Pancreas (tissue), 10 donors: ENCODE data around the gene LRG1. TPM values are rescaled to one million over a fixed set of nuclear protein-coding genes. Genes with fewer than 3 reads are reported as not detected.

Source experiments
- ATAC-seq, 4 donors: fragments of 200-7000 bp; cut with Tn5 transposase; one replicate each; pipeline versions ENCODE4 v1.8.0 to v1.9.1; 2020; ENCODE audit warnings: mild to moderate bottlenecking in 4 of 4, moderate library complexity in 4 of 4
- DNase-seq, 6 donors: peaks; one replicate each; pipeline ENCODE4 v3.0.0-alpha.2; 2020
- FAIRE-seq: peaks from 2 replicates; lab custom pipeline; 2012; peaks lifted over from hg19 to GRCh38; lab: Jason Lieb, UNC
- H3K27ac ChIP-seq, 4 donors: fragments of 200-600 bp; sonication (generic); 1 replicate in 3 of 4; 2 replicates in 1 of 4; pipeline versions ENCODE4 v1.5.0 to v1.8.0; 2020
- H3K27me3 ChIP-seq, 4 donors: fragments of 200-600 bp; one replicate each; pipeline ENCODE4 v1.8.0; 2021
- H3K36me3 ChIP-seq, 3 donors: fragments of 200-600 bp; sonication (generic) in 1 of 3; one replicate each; pipeline versions ENCODE4 v1.5.0 to v1.8.0; 2020 to 2021
- H3K4me1 ChIP-seq, 3 donors: fragments of 200-600 bp; one replicate each; pipeline ENCODE4 v1.8.0; 2021
- H3K4me3 ChIP-seq, 4 donors: fragments of 200-600 bp; sonication (generic) in 2 of 4; one replicate each; pipeline versions ENCODE4 v1.5.0 to v1.8.0; 2020 to 2021
- H3K9me3 ChIP-seq, 4 donors: fragments of 200-600 bp; one replicate each; pipeline ENCODE4 v1.8.0; 2021
- WGBS, 2 donors: extraction: QIAGEN DNeasy Blood & Tissue Kit; methylation state at CpG; one replicate each; pipeline ENCODE4 v1.1.7; 2013; 5-methylcytosine and 5-hydroxymethylcytosine counted together
- intact Hi-C, 3 donors: fragments of 100-400 bp; cut with DNase I; formaldehyde crosslinking; loops; one replicate each; pipeline versions ENCODE4 v1.11.1 to v1.14.2; 2022
- polyA plus RNA-seq, 2 donors: library from polyadenylated mRNA; stranded (reverse); fragments of 200-250 nt; gene quantifications; one replicate each; pipeline ENCODE4 v1.2.3, GENCODE V29; 2013
- total RNA-seq, 6 donors: library from RNA; stranded (reverse); fragmentation: NEBNext Ultra II Directional in 4 of 6; extraction: Animal tissue kit (Norgen Biotek cat#: 25700) in 4 of 6; gene quantifications; one replicate each; pipeline versions ENCODE4 v1.2.1 to v1.2.4, GENCODE V29; 2021 to 2023
- TF ChIP-seq, protein P1 (sequence below), 4 donors: fragments of 200-600 bp; sonication (generic) in 3 of 4; IDR thresholded peaks; one replicate each; pipeline versions ENCODE4 v1.5.0 to v1.8.0; 2021; ENCODE audit warnings: antibody characterized with exemption in 4 of 4
- donor health status: healthy with polysubstance abuse.
- donor health status: DM: no; HTN: no; CAD: no; lungs with moderate emphysema.
- donor health status: DM: no; HTN: no; CAD: no.
- donor health status: control.
- donor health status: control.
- donor health status: Bipolar disorder and iron deficiency.
- donor health status: DM: yes; HTN: yes; CAD: no.
- donor health status: DM: no; HTN: no; CAD: no.
- donor health status: DM: no; HTN: no; CAD: no.
- donor health status: DM: yes; HTN: yes; CAD: no.

LRG1 gene, protein sequence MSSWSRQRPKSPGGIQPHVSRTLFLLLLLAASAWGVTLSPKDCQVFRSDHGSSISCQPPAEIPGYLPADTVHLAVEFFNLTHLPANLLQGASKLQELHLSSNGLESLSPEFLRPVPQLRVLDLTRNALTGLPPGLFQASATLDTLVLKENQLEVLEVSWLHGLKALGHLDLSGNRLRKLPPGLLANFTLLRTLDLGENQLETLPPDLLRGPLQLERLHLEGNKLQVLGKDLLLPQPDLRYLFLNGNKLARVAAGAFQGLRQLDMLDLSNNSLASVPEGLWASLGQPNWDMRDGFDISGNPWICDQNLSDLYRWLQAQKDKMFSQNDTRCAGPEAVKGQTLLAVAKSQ
- total RNA-seq (10 to 100 TPM in 5 of 6 donors, 1 to 10 TPM in 1; 7.9 to 53.6 (median 14.8) TPM), polyA plus RNA-seq (10 to 100 TPM; 22.1 to 36.4 TPM)

DNA sequence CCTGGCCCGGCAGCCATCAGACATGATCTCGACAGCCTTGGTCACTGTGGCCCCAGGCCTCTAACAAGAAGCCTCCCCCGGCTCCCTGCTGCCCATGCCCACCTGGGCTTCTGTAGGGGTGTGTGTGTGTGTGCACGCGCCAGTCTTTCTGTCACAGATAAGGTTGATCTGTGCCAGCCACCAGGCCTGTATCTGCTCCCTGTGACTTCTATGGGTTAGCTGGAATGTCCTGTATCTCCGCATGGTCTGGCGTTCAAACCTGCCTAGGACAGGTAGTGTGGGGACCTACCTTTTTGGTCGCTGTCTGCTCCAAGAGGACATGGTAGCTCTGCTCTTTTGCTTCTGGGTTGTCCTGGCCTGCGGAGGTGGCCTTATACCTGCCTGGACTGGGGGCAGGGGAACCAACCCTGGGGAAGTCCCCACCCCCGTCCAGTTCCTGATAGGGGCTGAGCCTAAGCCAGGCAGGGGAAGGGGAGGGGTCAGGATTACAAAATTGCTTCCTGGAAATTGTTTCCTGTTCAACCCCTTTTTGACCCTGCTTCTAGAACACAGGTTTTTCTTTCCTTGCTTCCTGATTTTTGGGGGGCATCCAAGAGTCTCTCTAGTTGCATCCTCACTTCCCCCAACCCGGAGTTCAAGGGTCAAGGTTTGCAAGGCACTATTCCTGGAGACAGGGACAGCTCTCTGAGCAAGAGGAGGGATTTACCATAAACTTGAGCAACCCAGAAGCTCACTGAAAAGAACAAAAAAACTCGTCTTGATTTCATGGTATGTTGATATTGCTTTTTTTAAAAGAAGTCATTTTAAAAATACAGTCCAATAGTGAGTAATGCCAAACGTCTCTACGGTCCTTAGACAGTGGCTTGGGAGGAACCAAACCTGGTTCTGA is at the start of gene LRG1:
LRG1 (minus strand) TSS at position 344 of the 889 bp plus-strand sequence; CDS start at position 321, 23 bp downstream.
- TF ChIP-seq, protein P1, sequence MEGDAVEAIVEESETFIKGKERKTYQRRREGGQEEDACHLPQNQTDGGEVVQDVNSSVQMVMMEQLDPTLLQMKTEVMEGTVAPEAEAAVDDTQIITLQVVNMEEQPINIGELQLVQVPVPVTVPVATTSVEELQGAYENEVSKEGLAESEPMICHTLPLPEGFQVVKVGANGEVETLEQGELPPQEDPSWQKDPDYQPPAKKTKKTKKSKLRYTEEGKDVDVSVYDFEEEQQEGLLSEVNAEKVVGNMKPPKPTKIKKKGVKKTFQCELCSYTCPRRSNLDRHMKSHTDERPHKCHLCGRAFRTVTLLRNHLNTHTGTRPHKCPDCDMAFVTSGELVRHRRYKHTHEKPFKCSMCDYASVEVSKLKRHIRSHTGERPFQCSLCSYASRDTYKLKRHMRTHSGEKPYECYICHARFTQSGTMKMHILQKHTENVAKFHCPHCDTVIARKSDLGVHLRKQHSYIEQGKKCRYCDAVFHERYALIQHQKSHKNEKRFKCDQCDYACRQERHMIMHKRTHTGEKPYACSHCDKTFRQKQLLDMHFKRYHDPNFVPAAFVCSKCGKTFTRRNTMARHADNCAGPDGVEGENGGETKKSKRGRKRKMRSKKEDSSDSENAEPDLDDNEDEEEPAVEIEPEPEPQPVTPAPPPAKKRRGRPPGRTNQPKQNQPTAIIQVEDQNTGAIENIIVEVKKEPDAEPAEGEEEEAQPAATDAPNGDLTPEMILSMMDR (IDR thresholded peaks at IDR 0.05): no peak
- peak; percentile 81 to 94 (median 92) for DNase-seq
- Histone ChIP-seq H3K9me3 (no peaks in the 10 kb centered on the region), H3K36me3 (no peaks in the 10 kb centered on the region), H3K4me1 (peaks cover 8 to 31% (median 19%) of the 10 kb centered on the region in 3 donors), H3K27ac (peak within 1 kb of the TSS; percentile 57 to 88 (median 76)), H3K4me3 (peak within 1 kb of the TSS; percentile 10 to 58 (median 28)), H3K27me3 (no peaks in the 10 kb centered on the region)
- peak; percentile 86 to 91 (median 86) for ATAC-seq
- 9 to 20% methylated on average over 14 of the region's 14 CpGs for WGBS, 2 donors
- intact Hi-C loops: no loop called here
- no peak for FAIRE-seq

DNA sequence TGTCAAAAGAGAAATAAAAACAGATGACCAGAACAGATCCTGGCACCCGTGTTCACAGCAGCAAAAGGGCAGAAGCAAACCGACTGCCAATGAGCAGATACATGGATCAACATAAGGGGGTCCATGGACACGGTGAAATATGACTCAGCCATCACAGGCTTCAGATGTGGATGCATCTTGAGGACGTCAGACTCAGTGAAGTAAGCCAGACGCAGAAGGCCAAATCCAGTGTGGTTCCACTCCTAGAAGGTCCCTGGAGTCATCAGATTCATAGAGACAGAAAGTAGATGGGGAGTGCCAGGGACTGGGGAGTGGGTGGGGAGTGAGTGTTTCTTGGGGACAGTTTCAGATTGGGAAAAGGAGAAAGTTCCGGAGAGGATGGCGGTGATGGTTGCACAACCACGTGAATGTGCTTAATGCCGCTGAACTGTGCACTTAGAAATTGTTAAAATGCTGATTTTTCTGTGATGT is 48.5 kb upstream of the LRG1 start:
- TF ChIP-seq, protein P1 (IDR thresholded peaks at IDR 0.05): no peak
- no peak for ATAC-seq
- Histone ChIP-seq H3K4me1 (peaks cover 0 to 11% (median 10%) of the 10 kb centered on the region in 3 donors), H3K36me3 (no peaks in the 10 kb centered on the region), H3K4me3 (no peak overlapping the region), H3K9me3 (no peaks in the 10 kb centered on the region), H3K27ac (no peak overlapping the region), H3K27me3 (peaks cover 0 to 14% (median 2%) of the 10 kb centered on the region in 4 donors)
- no peak for DNase-seq
- WGBS, 2 donors: 62 to 71% methylated on average over 9 of the region's 9 CpGs
- intact Hi-C loops: no loop called here
- no peak for FAIRE-seq

DNA sequence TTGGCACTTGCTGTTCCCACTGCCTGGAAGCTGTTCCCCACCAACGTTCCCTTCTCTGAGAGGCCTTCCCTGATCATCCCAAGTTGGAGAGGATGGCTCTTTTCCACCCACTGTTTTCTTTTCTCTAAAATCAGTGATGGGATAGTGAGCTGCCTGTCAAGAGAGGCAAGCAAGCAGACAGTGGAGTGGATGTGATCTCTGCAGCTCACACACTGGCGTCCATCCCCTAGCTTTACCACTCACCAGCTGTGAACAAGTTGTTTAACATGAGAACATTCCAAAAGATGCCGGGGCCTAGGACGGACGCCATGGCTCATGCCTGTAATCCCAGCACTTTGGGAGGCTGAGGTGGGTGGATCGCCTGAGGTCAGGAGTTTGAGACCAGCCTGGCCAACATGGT is 47.7 kb upstream of the LRG1 start:
- 68 to 80% methylated on average over 6 of the region's 6 CpGs for WGBS, 2 donors
- H3K27me3 ChIP-seq: peaks cover 0 to 14% (median 2%) of the 10 kb centered on the region in 4 donors
- DNase-seq: no peak
- peaks cover 0 to 11% (median 10%) of the 10 kb centered on the region in 3 donors for H3K4me1 ChIP-seq
- no peak for ATAC-seq
- intact Hi-C loops: no loop called here
- TF ChIP-seq, protein P1 (IDR thresholded peaks at IDR 0.05): no peak
- H3K9me3 ChIP-seq: no peaks in the 10 kb centered on the region
- H3K4me3 ChIP-seq: no peak overlapping the region
- H3K36me3 ChIP-seq: no peaks in the 10 kb centered on the region
- no peak overlapping the region for H3K27ac ChIP-seq
- FAIRE-seq: no peak

DNA sequence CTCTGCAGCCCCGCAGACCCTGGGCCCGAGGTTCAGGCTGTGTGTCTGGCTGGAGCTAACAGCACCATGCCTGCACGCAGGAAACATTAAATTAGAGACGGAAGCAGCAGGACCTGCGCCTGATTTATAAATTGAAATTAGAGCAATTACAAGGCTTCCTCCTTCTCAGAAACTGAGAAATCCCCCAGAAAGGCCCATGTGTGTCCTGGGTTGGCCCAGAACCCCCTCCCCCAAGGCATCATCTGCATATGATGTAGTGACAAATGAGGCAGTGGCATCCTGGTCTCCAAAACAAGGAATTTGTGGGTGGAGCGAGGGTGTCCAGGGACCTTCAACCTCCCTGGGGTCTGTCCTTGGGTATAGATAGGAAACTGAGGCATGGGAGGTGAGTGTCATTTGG is 46.9 kb upstream of the LRG1 start:
- Histone ChIP-seq H3K27me3 (peaks cover 0 to 14% (median 2%) of the 10 kb centered on the region in 4 donors), H3K9me3 (no peaks in the 10 kb centered on the region)
- no peak for ATAC-seq

More for the DNA sequence above, 46.9 kb upstream of the LRG1 start:
- WGBS, 2 donors: 69 to 89% methylated on average over 6 of the region's 6 CpGs
- DNase-seq: no peak
- Histone ChIP-seq H3K4me3 (no peak overlapping the region), H3K36me3 (no peaks in the 10 kb centered on the region), H3K4me1 (peaks cover 0 to 11% (median 10%) of the 10 kb centered on the region in 3 donors), H3K27ac (no peak overlapping the region)
- intact Hi-C loops: no loop called here
- FAIRE-seq: no peak
- TF ChIP-seq, protein P1 (IDR thresholded peaks at IDR 0.05): no peak
